Epithelial cell of prostate (primary cell): ENCODE data around the gene CCL24.
"Not testable (repeated sequence)": the region's sequence is repeated elsewhere in the genome, so short reads cannot be mapped to it uniquely, and the experiment has no call there.

Source experiments
- DNase-seq: peaks from one replicate; pipeline ENCODE4 v3.0.0-alpha.2; 2011; ENCODE audit warnings: low read depth, low spot score
- H3K27ac ChIP-seq: fragments of 450-650 bp; 2 replicates; pipeline ENCODE4 v1.5.1; 2017; ENCODE audit warnings: mild to moderate bottlenecking

CCL24 gene

DNA sequence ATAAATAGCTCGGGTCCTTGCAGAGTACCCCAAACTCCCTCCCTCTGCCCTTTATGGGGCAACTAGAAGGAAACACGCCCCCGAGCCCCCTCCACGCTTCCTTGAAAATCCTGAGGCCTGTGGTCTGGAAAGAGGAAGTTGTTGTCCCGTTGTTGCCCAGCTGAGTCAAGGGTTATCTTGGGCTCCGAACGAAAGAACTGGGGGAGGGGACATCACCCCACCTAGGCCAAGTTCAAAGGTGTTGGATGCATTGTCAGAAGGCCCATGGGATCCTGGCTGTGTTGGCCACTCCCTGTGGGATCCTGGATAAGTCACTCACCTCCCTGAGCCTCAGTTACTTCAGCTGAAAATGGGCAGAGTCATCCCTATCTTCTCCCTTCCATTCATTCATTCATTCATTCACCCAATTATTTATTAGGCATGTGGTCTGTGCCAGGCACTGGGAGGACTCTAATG is at the start of gene CCL24:
CCL24 (minus strand) TSS at position 26 of the 456 bp plus-strand sequence. CDS start 91 bp downstream, outside the sequence.
- no peak for DNase-seq
- no peak within 1 kb of the TSS for H3K27ac ChIP-seq

GRCh38 chr7:75861636-75862035 is 48.0 kb upstream of the CCL24 start:
- no peak for DNase-seq
- H3K27ac ChIP-seq: no peak overlapping the region

GRCh38 chr7:75858410-75858809 is 44.8 kb upstream of the CCL24 start:
- no peak for DNase-seq
- no peak overlapping the region for H3K27ac ChIP-seq

DNA sequence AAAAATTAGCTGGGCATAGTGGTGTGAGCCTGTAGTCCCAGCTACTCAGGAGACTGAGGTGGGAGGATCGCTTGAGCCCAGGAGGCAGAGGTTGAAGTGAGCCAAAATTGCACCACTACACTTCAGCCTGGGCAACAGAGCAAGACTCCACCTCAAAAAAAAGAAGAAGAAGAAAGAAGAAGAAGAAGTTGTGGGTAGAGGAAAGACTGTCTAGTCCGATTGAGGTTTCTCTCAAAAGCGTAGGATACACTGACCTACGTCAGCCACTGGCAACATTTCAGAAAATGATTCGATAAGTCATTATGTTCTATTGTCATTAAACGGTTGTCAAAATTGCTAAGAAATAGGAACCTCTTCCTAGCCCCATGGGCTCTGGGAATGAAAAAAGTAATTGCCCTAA is 42.9 kb upstream of the CCL24 start:
- no peak for DNase-seq
- no peak overlapping the region for H3K27ac ChIP-seq

- H3K27ac ChIP-seq, DNase-seq: not testable (repeated sequence)
Measured at GRCh38 chr7:75854813-75855345, 41.3 kb upstream of the CCL24 start.

DNA sequence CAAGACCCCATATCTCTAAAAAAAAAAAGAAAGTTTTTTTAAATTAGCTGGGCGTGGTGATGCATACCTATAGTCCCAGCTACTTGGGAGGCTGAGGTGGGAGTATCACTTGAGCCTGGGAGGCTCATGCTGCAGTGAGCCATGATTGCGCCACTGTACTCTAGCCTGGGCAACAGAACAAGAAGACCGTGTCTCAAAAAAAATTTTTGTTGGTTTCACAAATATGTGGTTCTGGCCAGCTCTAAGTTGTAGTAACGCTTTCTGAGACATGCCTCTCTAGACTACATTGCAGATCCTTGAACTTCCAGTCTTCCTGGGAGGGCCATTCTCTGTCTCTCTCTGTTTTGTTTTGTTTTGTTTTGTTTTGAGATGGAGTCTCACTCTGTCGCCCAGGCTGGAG is 40.6 kb upstream of the CCL24 start:
- H3K27ac ChIP-seq: no peak overlapping the region
- no peak for DNase-seq

DNA sequence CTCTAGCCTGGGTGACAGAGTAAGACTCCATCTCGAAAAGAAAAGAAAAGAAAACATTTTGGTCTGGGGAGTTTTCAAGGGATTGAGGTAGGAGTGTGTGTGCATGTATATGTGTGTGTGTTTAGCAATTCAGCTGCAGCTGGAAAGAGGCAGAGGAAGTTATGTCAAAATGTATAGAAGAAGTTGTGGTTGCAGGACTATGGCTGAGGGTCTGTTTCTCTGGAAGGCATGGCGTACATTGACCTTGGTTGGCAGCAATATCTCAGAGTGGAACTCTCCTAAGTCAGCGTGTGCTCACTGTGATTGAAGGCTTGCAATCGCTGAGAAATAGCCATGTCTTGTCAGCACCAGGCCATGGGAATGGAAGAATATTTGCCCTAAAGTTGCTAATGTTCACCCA is 36.6 kb upstream of the CCL24 start:
- DNase-seq: no peak
- H3K27ac ChIP-seq: no peak overlapping the region

GRCh38 chr7:75849573-75849972 is 36.0 kb upstream of the CCL24 start:
- H3K27ac ChIP-seq: no peak overlapping the region
- DNase-seq: no peak

GRCh38 chr7:75847707-75848106 is 34.1 kb upstream of the CCL24 start:
- no peak overlapping the region for H3K27ac ChIP-seq
- no peak for DNase-seq

GRCh38 chr7:75845132-75845531 is 31.5 kb upstream of the CCL24 start:
- DNase-seq, H3K27ac ChIP-seq: not testable (repeated sequence)

- DNase-seq: no peak
- no peak overlapping the region for H3K27ac ChIP-seq
Measured at GRCh38 chr7:75844158-75844557, 30.6 kb upstream of the CCL24 start.

GRCh38 chr7:75843613-75844116 is 30.1 kb upstream of the CCL24 start:
- H3K27ac ChIP-seq: no peak overlapping the region

DNA sequence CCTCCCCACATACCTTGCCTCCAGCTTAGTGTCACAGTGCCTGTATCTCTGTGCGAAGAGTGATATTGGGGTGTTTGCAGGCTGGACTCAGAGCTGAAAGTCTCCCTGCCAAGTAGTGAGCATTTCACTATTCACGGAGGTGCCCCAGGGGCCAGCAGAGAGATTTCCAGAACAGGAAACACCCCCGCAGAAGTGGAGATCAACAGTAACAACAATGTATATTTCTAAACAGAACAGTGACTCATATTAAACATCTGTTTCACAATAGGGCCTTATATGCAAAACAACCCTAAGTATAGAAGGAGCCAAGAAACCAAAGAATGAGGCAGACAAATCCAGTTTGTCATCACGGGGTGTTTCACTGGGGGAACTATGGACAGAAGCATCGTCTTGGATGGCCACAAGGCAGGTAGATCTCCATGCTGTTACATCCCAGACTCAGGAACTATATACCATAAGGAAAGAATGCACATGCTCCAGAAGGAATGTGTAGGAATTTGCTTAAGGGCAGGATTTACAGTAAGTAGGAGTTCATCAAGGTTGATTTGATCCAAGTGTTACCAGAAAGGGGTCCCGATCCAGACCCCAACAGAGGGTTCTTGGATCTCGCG is 29.3 kb upstream of the CCL24 start:
- DNase-seq: peak; percentile 74
- peak overlapping the region; percentile 44 for H3K27ac ChIP-seq

More at GRCh38 chr7:75843613-75844116, 30.1 kb upstream of the CCL24 start:
- no peak for DNase-seq

DNA sequence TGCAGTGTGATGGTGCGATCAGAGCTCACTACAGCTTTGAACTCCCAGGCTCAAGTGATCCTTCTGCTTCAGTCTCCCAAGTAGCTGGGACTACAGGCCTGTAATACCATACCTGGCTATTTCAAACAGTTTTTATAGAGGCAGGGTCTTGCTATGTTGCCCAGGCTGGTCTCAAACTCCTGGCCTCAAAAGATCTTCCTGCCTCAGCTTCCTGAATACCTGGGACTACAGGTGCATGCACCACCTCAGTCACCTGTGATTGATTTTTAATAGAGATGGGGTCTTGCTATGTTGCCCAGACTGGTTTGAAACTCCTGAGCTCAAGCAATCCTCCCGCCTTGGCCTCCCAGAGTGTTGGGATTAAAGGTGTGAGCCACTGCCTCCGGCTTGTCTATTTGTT is 26.4 kb upstream of the CCL24 start:
- H3K27ac ChIP-seq: no peak overlapping the region
- DNase-seq: no peak

- not testable (repeated sequence) for H3K27ac ChIP-seq, DNase-seq
Measured at GRCh38 chr7:75838281-75838930, 24.8 kb upstream of the CCL24 start.

- no peak for DNase-seq
- no peak overlapping the region for H3K27ac ChIP-seq
Measured at GRCh38 chr7:75836798-75837197, 23.2 kb upstream of the CCL24 start.

DNA sequence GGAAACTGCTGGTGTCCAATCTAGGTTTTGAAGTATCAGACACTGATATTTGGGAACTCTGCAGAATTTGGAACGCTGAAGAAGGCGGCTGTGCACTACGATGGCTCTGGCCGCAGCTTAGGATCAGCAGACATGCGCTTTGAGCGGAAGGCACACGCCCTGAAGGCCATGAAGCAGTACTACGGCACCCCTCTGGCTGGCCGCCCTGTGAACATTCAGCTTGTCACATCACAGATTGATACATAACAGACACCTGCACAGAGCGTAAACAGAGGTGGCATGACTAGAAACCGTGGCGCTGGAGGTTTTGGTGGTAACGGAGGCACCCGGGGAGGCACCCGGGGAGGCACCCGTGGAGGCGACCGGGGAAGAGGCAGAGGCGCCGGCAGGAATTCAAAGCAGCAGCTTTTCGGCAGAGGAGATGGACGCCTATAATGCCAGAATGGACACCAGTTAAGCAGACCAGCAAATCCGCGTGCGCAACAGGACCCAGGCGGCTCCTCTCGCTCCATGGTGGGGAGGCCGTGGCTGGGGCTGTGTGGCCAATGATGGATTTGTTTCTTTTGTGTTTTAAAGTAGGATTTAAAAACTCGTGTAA is 22.2 kb upstream of the CCL24 start:
- no peak for DNase-seq
- no peak overlapping the region for H3K27ac ChIP-seq

- not testable (repeated sequence) for H3K27ac ChIP-seq, DNase-seq
Measured at GRCh38 chr7:75833662-75834061, 20.1 kb upstream of the CCL24 start.

DNA sequence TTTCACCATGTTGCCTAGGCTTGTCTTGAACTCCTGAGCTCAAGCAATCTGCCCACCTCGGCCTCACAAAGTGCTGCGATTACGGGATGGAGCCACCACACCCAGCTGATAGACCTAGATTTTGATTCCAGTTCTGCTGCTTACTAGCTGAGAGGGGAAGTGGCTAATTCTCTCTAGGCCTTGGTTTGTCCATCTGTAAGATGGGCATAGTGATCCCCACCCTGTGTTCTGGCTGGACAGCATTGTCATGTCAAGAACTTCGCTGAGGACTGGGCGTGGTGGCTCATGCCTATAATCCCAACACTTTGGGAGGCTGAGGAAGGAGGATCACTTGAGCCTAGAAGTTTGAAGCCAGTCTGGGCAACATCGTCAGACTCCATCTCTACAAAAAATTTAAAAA is 17.4 kb upstream of the CCL24 start:
- H3K27ac ChIP-seq: no peak overlapping the region
- DNase-seq: no peak

DNA sequence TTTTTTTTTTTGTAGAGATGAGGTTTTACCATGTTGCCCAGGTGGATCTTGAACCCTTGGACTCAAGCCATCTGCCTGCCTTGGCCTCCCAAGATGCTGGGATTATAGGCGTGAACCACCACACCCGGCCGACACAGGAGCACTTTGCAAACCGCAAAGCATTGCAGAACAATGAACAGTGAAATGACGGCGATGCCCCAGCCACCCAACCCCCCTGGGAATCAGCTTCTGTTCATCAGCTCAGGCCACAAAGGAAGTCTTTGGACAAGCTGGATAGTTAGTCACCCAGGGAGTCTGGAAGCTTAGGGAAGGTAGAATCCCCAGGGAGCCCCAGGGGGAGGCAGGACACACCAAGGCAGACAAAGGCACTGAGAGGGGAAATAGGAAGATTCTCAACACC is 16.1 kb upstream of the CCL24 start:
- not testable (repeated sequence) for H3K27ac ChIP-seq
- DNase-seq: peak; percentile 46
